ENCODE results near the gene PSAP.

- TF ChIP-seq CTCF (IDR thresholded peaks at IDR 0.05 in 8 of 11, conservative IDR thresholded peaks at IDR 0.05 in 3 of 11) (no peak), POLR2AphosphoS5 (IDR thresholded peaks at IDR 0.05) (peak in 1 of 3 donors; percentile 83), POLR2A (IDR thresholded peaks at IDR 0.05) (no peak)
Measured at GRCh38 chr10:71829171-71829570, 21.9 kb downstream of the PSAP start.

All from spleen (tissue), 7 donors.